Smooth muscle cell (in vitro differentiated cells): ENCODE results near the gene COL5A2. TPM values are rescaled to one million over a fixed set of nuclear protein-coding genes. Genes with fewer than 3 reads are reported as not detected.

Experiments
- DNase-seq: peaks from one replicate; lab custom pipeline; 2025; ENCODE audit not compliant: unreplicated experiment; lab: John Stamatoyannopoulos, UW
- H2AFZ ChIP-seq: fragments of 200-600 bp; sonication (generic); 2 replicates; pipeline ENCODE4 v1.6.0; 2016; ENCODE audit warnings: antibody characterized with exemption, low read depth, mild to moderate bottlenecking
- H3F3A ChIP-seq: fragments of 200-600 bp; sonication (generic); 2 replicates; pipeline ENCODE4 v1.6.0; 2017; ENCODE audit warnings: antibody characterized with exemption, low read depth
- H3K27ac ChIP-seq: fragments of 200-600 bp; sonication (generic); 2 replicates; pipeline ENCODE4 v1.5.1; 2016; ENCODE audit warnings: low read depth, mild to moderate bottlenecking
- H3K27me3 ChIP-seq: fragments of 200-600 bp; sonication (generic); 2 replicates; pipeline ENCODE4 v1.6.1; 2016; ENCODE audit warnings: low read depth, mild to moderate bottlenecking
- H3K36me3 ChIP-seq: fragments of 200-600 bp; sonication (generic); 2 replicates; pipeline ENCODE4 v1.5.1; 2016; ENCODE audit warnings: low read depth
- H3K4me1 ChIP-seq: fragments of 200-600 bp; sonication (generic); 2 replicates; pipeline ENCODE4 v1.5.1; 2016; ENCODE audit warnings: low read depth
- H3K4me2 ChIP-seq: fragments of 200-600 bp; sonication (generic); 2 replicates; pipeline ENCODE4 v1.6.0; 2016; ENCODE audit warnings: mild to moderate bottlenecking
- H3K4me3 ChIP-seq: fragments of 200-600 bp; sonication (generic); 2 replicates; pipeline ENCODE4 v1.5.1; 2016; ENCODE audit warnings: mild to moderate bottlenecking
- H3K79me2 ChIP-seq: fragments of 200-600 bp; sonication (generic); 2 replicates; pipeline ENCODE4 v1.6.0; 2016; ENCODE audit warnings: low read depth, mild to moderate bottlenecking
- H3K9ac ChIP-seq: fragments of 200-600 bp; sonication (generic); 2 replicates; pipeline ENCODE4 v1.6.0; 2016; ENCODE audit warnings: low read depth
- H3K9me3 ChIP-seq: fragments of 200-600 bp; sonication (generic); replicated peaks from 2 replicates; pipeline ENCODE4 v1.5.1; 2016; ENCODE audit warnings: low read depth
- H4K20me1 ChIP-seq: fragments of 200-600 bp; sonication (generic); 2 replicates; pipeline ENCODE4 v1.6.0; 2016; ENCODE audit warnings: low read depth
- WGBS: methylation state at CpG from one replicate; pipeline ENCODE4 v1.1.7; 2016; ENCODE audit warnings: low lambda C conversion rate; 5-methylcytosine and 5-hydroxymethylcytosine counted together
- polyA plus RNA-seq: library from polyadenylated mRNA; unstranded; fragments of >200 nt; fragmentation: Nextera tagmentation; extraction: Ambion mirVana; gene quantifications from 2 replicates; pipeline ENCODE4 v1.2.1, GENCODE V29; 2016
- total RNA-seq: library from RNA; depleted of rRNA; stranded (reverse); fragments of >200 nt; gene quantifications from 2 replicates; pipeline ENCODE4 v1.2.3, GENCODE V29; 2014
- TF ChIP-seq, protein P1 (sequence below): fragments of 200-600 bp; sonication (generic); IDR thresholded peaks from 2 replicates; pipeline ENCODE4 v1.5.1; 2017; ENCODE audit warnings: borderline replicate concordance, mild to moderate bottlenecking, antibody characterized with exemption; ENCODE audit not compliant: insufficient read depth, poor library complexity, severe bottlenecking

Gene COL5A2
- total and polyA plus RNA-seq, 2 experiments from 2014 or later: 364 to 697 TPM

DNA sequence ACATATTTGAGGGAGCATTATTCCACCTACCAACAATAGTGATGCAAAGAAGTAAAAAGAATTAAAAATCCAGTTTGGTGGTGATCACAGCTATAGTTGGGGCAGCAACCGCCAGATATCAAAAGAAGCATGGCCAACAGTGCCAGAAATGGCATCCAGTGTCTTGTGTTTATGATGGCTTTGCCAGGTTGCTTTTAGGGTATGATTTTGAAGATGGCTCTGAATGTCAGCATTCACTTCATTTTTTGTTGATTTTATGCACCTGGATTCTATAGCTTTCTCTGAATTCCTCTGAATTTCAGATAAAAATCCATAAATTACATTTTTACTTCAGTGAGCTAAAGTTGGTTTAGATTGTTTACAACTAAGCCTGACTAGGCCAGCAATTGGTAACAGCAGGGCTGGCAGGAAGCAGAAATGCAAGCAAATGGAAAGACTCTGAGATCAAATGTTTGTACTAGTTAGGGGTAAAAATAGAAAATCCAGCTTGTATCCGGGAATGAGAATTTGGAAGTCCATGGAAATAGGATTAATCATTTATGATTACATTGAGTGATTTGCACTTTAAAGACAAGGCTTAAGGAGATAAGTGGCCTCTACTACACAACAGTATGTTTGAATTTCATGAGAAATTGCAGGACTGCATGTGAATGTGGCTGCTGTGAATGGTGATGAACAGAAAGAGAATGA, 165.0 kb downstream of the COL5A2 start:
- Histone ChIP-seq H3K27ac (peak overlapping the region; percentile 99), H4K20me1 (peaks cover 20% of the 10 kb centered on the region), H3K9ac (peak overlapping the region; percentile 11), H3K4me3 (no peak overlapping the region), H3K4me1 (peaks cover 36% of the 10 kb centered on the region), H3K9me3 (no peaks in the 10 kb centered on the region), H3F3A (peaks cover 80% of the 10 kb centered on the region), H3K4me2 (peak overlapping the region; percentile 36), H3K27me3 (no peaks in the 10 kb centered on the region), H3K79me2 (no peaks in the 10 kb centered on the region), H3K36me3 (peaks cover 27% of the 10 kb centered on the region), H2AFZ (no peak overlapping the region)
- DNase-seq: no peak
- TF ChIP-seq, protein P1, sequence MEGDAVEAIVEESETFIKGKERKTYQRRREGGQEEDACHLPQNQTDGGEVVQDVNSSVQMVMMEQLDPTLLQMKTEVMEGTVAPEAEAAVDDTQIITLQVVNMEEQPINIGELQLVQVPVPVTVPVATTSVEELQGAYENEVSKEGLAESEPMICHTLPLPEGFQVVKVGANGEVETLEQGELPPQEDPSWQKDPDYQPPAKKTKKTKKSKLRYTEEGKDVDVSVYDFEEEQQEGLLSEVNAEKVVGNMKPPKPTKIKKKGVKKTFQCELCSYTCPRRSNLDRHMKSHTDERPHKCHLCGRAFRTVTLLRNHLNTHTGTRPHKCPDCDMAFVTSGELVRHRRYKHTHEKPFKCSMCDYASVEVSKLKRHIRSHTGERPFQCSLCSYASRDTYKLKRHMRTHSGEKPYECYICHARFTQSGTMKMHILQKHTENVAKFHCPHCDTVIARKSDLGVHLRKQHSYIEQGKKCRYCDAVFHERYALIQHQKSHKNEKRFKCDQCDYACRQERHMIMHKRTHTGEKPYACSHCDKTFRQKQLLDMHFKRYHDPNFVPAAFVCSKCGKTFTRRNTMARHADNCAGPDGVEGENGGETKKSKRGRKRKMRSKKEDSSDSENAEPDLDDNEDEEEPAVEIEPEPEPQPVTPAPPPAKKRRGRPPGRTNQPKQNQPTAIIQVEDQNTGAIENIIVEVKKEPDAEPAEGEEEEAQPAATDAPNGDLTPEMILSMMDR: no peak
- 33% methylated on average over 2 of the region's 2 CpGs for WGBS

DNA sequence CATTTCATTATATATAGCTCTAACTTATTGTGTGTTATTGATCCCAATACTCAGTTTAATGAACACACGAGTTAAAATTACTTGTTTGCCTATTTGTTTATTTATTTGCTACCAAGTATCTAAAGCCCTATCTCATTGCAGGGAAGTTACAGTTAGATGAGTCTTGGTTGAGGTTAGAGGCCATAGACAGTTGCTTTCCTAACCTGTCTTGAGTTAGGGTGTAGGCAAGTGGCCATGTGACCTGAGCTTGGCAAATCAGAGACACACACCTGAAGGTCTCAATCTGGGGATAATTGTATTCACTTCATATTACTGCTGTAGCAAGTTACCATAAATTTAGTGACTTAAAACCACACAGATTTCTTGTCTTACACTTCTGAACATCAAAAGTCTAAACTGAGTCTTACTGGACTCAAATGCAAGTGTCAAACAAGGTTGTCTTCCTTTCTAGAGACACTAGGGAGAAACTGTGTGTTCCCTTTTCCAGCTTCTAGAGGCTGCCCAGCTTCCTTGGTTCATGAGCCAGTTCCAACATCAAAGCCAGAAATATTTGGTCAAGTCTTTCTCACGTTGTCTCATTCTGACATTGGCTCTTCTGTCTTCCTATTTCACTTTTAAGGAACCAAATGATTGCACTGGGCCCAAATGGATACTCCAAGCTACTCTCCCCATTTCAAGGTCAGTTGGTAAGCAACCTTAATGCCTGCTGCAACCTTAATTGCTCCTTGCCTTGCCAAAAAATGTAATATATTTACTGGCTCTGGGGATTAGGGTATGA, 165.7 kb downstream of the COL5A2 start:
- 38% methylated on average over 2 of the region's 2 CpGs for WGBS

DNA sequence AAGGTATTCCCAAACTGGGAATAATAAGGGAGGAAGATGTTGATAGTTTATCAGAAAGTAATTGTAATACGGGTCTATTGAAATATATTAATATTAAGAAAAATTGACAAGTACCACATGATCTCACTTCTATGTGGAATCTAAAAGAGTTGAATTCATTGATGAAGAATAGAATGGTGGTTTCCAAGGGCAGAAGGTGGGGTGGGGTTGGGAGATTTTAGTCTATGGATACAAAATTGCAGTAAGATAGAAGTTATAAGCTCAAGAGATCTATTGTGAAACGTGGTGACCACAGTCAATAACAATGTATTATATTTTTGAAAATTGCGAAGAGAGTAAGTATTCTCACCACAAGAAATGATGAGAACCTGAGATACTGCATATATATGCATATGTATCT, 166.5 kb downstream of the COL5A2 start:
- Histone ChIP-seq H3K4me1 (peaks cover 22% of the 10 kb centered on the region), H3K27me3 (no peaks in the 10 kb centered on the region), H3K79me2 (no peaks in the 10 kb centered on the region), H3K36me3 (peaks cover 32% of the 10 kb centered on the region), H3K4me3 (no peak overlapping the region), H3K9me3 (no peaks in the 10 kb centered on the region), H4K20me1 (peaks cover 35% of the 10 kb centered on the region), H3K4me2 (no peak overlapping the region), H3F3A (peaks cover 87% of the 10 kb centered on the region), H2AFZ (no peak overlapping the region), H3K27ac (peak overlapping the region; percentile 99), H3K9ac (no peak overlapping the region)
- TF ChIP-seq, protein P1: no peak
- 74% methylated on average over 3 of the region's 3 CpGs for WGBS
- no peak for DNase-seq

More for the DNA sequence above, 165.7 kb downstream of the COL5A2 start:
- Histone ChIP-seq H3K4me3 (no peak overlapping the region), H3K79me2 (no peaks in the 10 kb centered on the region), H2AFZ (no peak overlapping the region), H3K4me1 (peaks cover 29% of the 10 kb centered on the region), H3K27me3 (no peaks in the 10 kb centered on the region), H3F3A (peaks cover 81% of the 10 kb centered on the region), H3K9me3 (no peaks in the 10 kb centered on the region), H3K36me3 (peaks cover 28% of the 10 kb centered on the region), H4K20me1 (peaks cover 27% of the 10 kb centered on the region), H3K9ac (no peak overlapping the region), H3K27ac (peak overlapping the region; percentile 99), H3K4me2 (peak overlapping the region; percentile 6)
- DNase-seq: no peak
- TF ChIP-seq, protein P1: no peak
